ENCODE results near the gene ANKRD44. TPM values are rescaled to one million over a fixed set of nuclear protein-coding genes. Genes with fewer than 3 reads are reported as not detected.

The ANKRD44 gene
- total and polyA plus RNA-seq, 2 of the 8 experiments (the other 6 are each of a cell fraction or from before 2014, with no cell fraction given), result 1.2 to 1.3 TPM

DNA sequence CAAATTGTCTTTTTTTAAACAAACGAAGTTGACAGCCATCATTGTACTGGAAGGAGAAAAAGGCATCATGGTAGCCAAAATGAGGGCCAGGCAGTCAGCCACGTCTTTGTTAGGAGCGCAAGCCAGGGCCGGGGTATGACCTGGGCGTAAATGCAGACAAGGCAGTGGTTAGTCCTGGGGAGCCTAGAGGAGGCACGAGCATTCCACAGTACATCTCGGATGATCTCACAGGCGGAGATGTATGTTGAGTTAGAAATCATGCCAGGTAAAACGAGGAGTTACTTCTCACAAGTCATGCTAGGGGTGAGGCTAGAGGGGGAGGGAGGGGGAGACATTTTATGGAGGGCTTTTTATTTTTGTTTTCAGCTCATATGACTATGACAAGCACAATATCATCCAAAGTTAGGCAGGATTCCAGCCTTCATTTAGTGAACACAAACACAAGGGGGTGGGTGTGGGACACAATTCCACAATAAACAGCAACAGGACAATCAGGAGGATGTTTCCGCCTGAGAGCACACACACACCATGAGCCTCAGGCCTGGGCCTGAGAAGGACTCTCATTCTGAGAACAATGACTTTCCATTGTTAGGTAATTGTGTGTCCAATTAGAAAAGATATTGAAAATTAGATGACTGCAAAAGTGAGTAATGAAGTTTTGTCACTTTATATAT is 319.7 kb downstream of the ANKRD44 start:
- Histone ChIP-seq H2BK120ac (replicated peaks; ENCODE audit: low read depth, low read length) (no peak overlapping the region), H3K27ac (ENCODE audit: low read depth, low read length) (no peak overlapping the region), H3K79me1 (ENCODE audit: low read depth, low read length) (no peaks in the 10 kb centered on the region), H3K18ac (ENCODE audit: extremely low read depth, low read length) (no peak overlapping the region), H3K9me3 (ENCODE audit: insufficient read depth in 2 of 2, low read depth in 1 of 2, low read length in 1 of 2) (no peaks in the 10 kb centered on the region), H3K36me3 (ENCODE audit: control insufficient read depth in 2 of 4, insufficient read depth in 4 of 4, low read length in 3 of 4) (no peaks in the 10 kb centered on the region), H4K20me1 (replicated peaks in 1 of 2; ENCODE audit: control insufficient read depth in 1 of 2, insufficient read depth in 2 of 2, low read length in 2 of 2) (no peaks in the 10 kb centered on the region), H3K27me3 (replicated peaks in 1 of 4; ENCODE audit: control insufficient read depth in 3 of 4, extremely low read depth in 1 of 4, insufficient read depth in 3 of 4, low read length in 3 of 4) (no peaks in the 10 kb centered on the region), H3K79me2 (ENCODE audit: control insufficient read depth in 1 of 2, insufficient read depth in 2 of 2, low read length in 2 of 2) (no peaks in the 10 kb centered on the region), H3K56ac (replicated peaks; ENCODE audit: insufficient read length, low read depth, low read length) (no peak overlapping the region), H3K23ac (ENCODE audit: insufficient read length) (no peak overlapping the region), H2BK5ac (ENCODE audit: low read depth, low read length) (no peak overlapping the region), H3K23me2 (ENCODE audit: low read depth, low read length) (no peaks in the 10 kb centered on the region), H2BK15ac (ENCODE audit: low read length) (no peak overlapping the region), H2AFZ (ENCODE audit: low read length) (no peak overlapping the region), H4K91ac (replicated peaks; ENCODE audit: insufficient read length, low read length) (no peak overlapping the region), H3K4me1 (replicated peaks in 1 of 4; ENCODE audit: control insufficient read depth in 3 of 4, insufficient read depth in 4 of 4, low read length in 3 of 4) (peaks cover 0 to 6% (median 2%) of the 10 kb centered on the region in 4 experiments; a peak in 4 of 7 replicates), H4K8ac (ENCODE audit: extremely low read depth, insufficient read depth, low read length) (no peak overlapping the region), H2AK5ac (ENCODE audit: low read depth, low read length) (no peak overlapping the region), H3K14ac (ENCODE audit: insufficient read length) (no peak overlapping the region), H3K4ac (replicated peaks; ENCODE audit: insufficient read length, low read depth, low read length) (no peak overlapping the region), H2BK20ac (ENCODE audit: low read length) (no peak overlapping the region), H3K4me3 (ENCODE audit: extremely low read depth in 1 of 4, insufficient read depth in 2 of 4, low read depth in 3 of 4, low read length in 4 of 4) (no peak overlapping the region), H3K9ac (replicated peaks in 1 of 4; ENCODE audit: extremely low read depth in 1 of 4, low read depth in 3 of 4, low read length in 3 of 4) (no peak overlapping the region), H2BK12ac (ENCODE audit: low read depth, low read length) (no peak overlapping the region), H3K4me2 (ENCODE audit: insufficient read depth in 1 of 2, low read depth in 2 of 2, low read length in 2 of 2) (no peak overlapping the region), H4K5ac (ENCODE audit: insufficient read length, low read depth, low read length) (no peak overlapping the region)
- DNase-seq (ENCODE audit: low read depth in 1 of 2, low spot score in 2 of 2) (no peak), FAIRE-seq (no peak)
- POLR2A ChIA-PET (ENCODE audit: partially characterized antibody), result no interaction called here
- CTCF ChIA-PET (ENCODE audit: partially characterized antibody), result interaction anchor here (2.3 kb wide), 1 partner anchor 10 kb away, joined by 4 read pairs; no protein-coding TSS in a partner anchor
- 90% methylated on average over 10 of the region's 10 CpGs; no CpG with 5 or more reads in 1 of the 2 experiments for WGBS, 2 experiments (ENCODE audit: extremely low coverage in 1 of 2, insufficient coverage in 1 of 2, insufficient read length in 1 of 2, insufficient replicate concordance in 2 of 2, low coverage in 1 of 2, low lambda C conversion rate in 2 of 2, missing lambda C conversion rate in 1 of 2)
- TF ChIP-seq RNF2 (IDR thresholded peaks at IDR 0.05; ENCODE audit: borderline replicate concordance, low read depth, low read length, missing control alignments, poor library complexity, severe bottlenecking) (no peak), MAFK (IDR thresholded peaks at IDR 0.05; ENCODE audit: low read depth, low read length) (no peak), FOSL1 (IDR thresholded peaks at IDR 0.05; ENCODE audit: insufficient read depth, low read depth, low read length) (no peak), TBP (IDR thresholded peaks at IDR 0.05; ENCODE audit: low read depth, low read length) (no peak), CEBPB (IDR thresholded peaks at IDR 0.05; ENCODE audit: low read depth, low read length) (no peak), NRF1 (IDR thresholded peaks at IDR 0.05; ENCODE audit: low read depth, low read length) (no peak), EZH2 (IDR thresholded peaks at IDR 0.05; ENCODE audit: low read depth, low read length, severe bottlenecking) (no peak), TAF7 (optimal IDR thresholded peaks at IDR 0.05; ENCODE audit: borderline replicate concordance, low read depth, low read length) (no peak), TCF12 (IDR thresholded peaks at IDR 0.05; ENCODE audit: low read depth, low read length) (no peak), EGR1 (IDR thresholded peaks at IDR 0.05; ENCODE audit: borderline replicate concordance, low read depth, low read length) (no peak), RFX5 (IDR thresholded peaks at IDR 0.05; ENCODE audit: borderline replicate concordance, low read depth, low read length) (no peak), GABPA (IDR thresholded peaks at IDR 0.05; ENCODE audit: borderline replicate concordance, insufficient read depth, low read length) (no peak), PHF8 (conservative IDR thresholded peaks at IDR 0.05; ENCODE audit: low read depth, low read length) (no peak), ASH2L (IDR thresholded peaks at IDR 0.05; ENCODE audit: low read length) (no peak)

All from H1 (cell line).